HepG2 (cell line): ENCODE measurements around the gene ABHD2. TPM values are rescaled to one million over a fixed set of nuclear protein-coding genes. Genes with fewer than 3 reads are reported as not detected.

Experiments
- CREM ChIP-seq, 2 experiments: sonication (generic) in 1 of 2; formaldehyde crosslinking in 1 of 2; IDR thresholded peaks; 2 replicates each; pipeline versions ENCODE4 v1.4.0 to v1.6.1; 2016 to 2020; ENCODE audit warnings: antibody characterized with exemption in 1 of 2, mild to moderate bottlenecking in 1 of 2, missing genetic modification reagents in 1 of 2
- FOSL2 ChIP-seq: sonication (generic); formaldehyde crosslinking; IDR thresholded peaks from 2 replicates; pipeline ENCODE4 v1.4.0; 2020; ENCODE audit warnings: missing genetic modification reagents
- HDAC2 ChIP-seq: sonication (generic); formaldehyde crosslinking; IDR thresholded peaks from 2 replicates; pipeline ENCODE4 v1.4.0; 2020; ENCODE audit warnings: missing genetic modification reagents
- HHEX ChIP-seq: IDR thresholded peaks from 2 replicates; pipeline ENCODE4 v1.6.1; 2016; ENCODE audit warnings: control low read depth
- HNF4A ChIP-seq: sonication (generic); formaldehyde crosslinking; IDR thresholded peaks from 2 replicates; pipeline ENCODE4 v1.4.0; 2020; ENCODE audit warnings: missing genetic modification reagents
- ISL2 ChIP-seq: sonication (generic); formaldehyde crosslinking; IDR thresholded peaks from 2 replicates; pipeline ENCODE4 v1.5.0; 2020; ENCODE audit warnings: missing genetic modification reagents
- KLF12 ChIP-seq: sonication (generic); formaldehyde crosslinking; IDR thresholded peaks from 2 replicates; pipeline ENCODE4 v1.4.0; 2020; ENCODE audit warnings: missing genetic modification reagents, borderline replicate concordance
- KMT2B ChIP-seq: IDR thresholded peaks from 2 replicates; pipeline ENCODE4 v1.6.1; 2016; ENCODE audit warnings: missing genetic modification reagents, missing compliant biosample characterization
- LCORL ChIP-seq, 2 experiments: fragments of 450-650 bp in 1 of 2; sonication (generic) in 1 of 2; formaldehyde crosslinking in 1 of 2; IDR thresholded peaks; 2 replicates each; pipeline versions ENCODE4 v1.5.0 to v1.6.1; 2017 to 2020; ENCODE audit warnings: antibody characterized with exemption in 1 of 2, missing genetic modification reagents in 1 of 2
- PAF1 ChIP-seq: IDR thresholded peaks from 2 replicates; pipeline ENCODE4 v1.6.1; 2016; ENCODE audit warnings: missing genetic modification reagents, missing compliant biosample characterization
- RAD21 ChIP-seq: fragments of 450-650 bp; formaldehyde crosslinking; IDR thresholded peaks from 2 replicates; pipeline ENCODE4 v1.5.0; 2020; ENCODE audit warnings: mild to moderate bottlenecking
- SP5 ChIP-seq: IDR thresholded peaks from 2 replicates; pipeline ENCODE4 v1.6.1; 2016; ENCODE audit warnings: low read depth, borderline replicate concordance
- TEAD3 ChIP-seq: optimal IDR thresholded peaks from 2 replicates; pipeline ENCODE3; 2016; ENCODE audit warnings: borderline replicate concordance
- YY1 ChIP-seq: IDR thresholded peaks from 2 replicates; pipeline ENCODE4 v1.6.1; 2011; ENCODE audit warnings: low read length, low read depth, moderate library complexity, mild to moderate bottlenecking; ENCODE audit not compliant: insufficient read depth, insufficient replicate concordance
- ZBTB38 ChIP-seq: sonication (generic); formaldehyde crosslinking; IDR thresholded peaks from 2 replicates; pipeline ENCODE4 v1.5.1; 2020; ENCODE audit warnings: mild to moderate bottlenecking, missing genetic modification reagents
- ZNF563 ChIP-seq: sonication (generic); formaldehyde crosslinking; IDR thresholded peaks from 2 replicates; pipeline ENCODE4 v1.8.0; 2022; ENCODE audit warnings: mild to moderate bottlenecking, moderate library complexity, missing genetic modification reagents
- ZSCAN29 ChIP-seq: sonication (generic); formaldehyde crosslinking; conservative IDR thresholded peaks from 2 replicates; pipeline ENCODE4 v1.4.0; 2020; ENCODE audit warnings: mild to moderate bottlenecking, missing genetic modification reagents
- polyA plus RNA-seq, 8 experiments: library from polyadenylated mRNA; depleted of rRNA in 3 of 8; stranded (reverse) in 7 of 8; unstranded in 1 of 8; fragments of >200 nt; fragmentation: Illumina TruSeq in 4 of 8; extraction: Trizol in 4 of 8; gene quantifications; 2 replicates each; pipeline versions ENCODE4 v1.2.1 to v1.2.3, GENCODE V29; 2011 to 2016; ENCODE audit warnings: low read depth in 4 of 8, missing spikeins in 1 of 8, mixed read lengths in 1 of 8; ENCODE audit not compliant: insufficient read depth in 1 of 8
- total RNA-seq, 5 experiments: library from RNA; depleted of rRNA; stranded (reverse); fragments of >200 nt; fragmentation: Illumina TruSeq; extraction: Trizol; gene quantifications; 2 replicates each; pipeline ENCODE4 v1.2.3, GENCODE V29; 2016; ENCODE audit warnings: low read depth in 1 of 5
- TF ChIP-seq, protein P1 (sequence below), 2 experiments: fragments of 450-650 bp in 1 of 2; sonication (generic) in 1 of 2; formaldehyde crosslinking; IDR thresholded peaks; 2 replicates each; pipeline versions ENCODE4 v1.5.0 to v1.8.0; 2020 to 2022; ENCODE audit warnings: mild to moderate bottlenecking in 1 of 2, missing genetic modification reagents in 1 of 2
- TF ChIP-seq, protein P2 (sequence below), 2 experiments: sonication (generic) in 1 of 2; formaldehyde crosslinking in 1 of 2; IDR thresholded peaks; 2 replicates each; pipeline versions ENCODE4 v1.4.0 to v1.6.1; 2018 to 2020; ENCODE audit warnings: missing genetic modification reagents in 2 of 2, borderline replicate concordance in 1 of 2, low read depth in 1 of 2, mild to moderate bottlenecking in 1 of 2, missing biosample characterization in 1 of 2
- TF ChIP-seq, protein P3 (sequence below): sonication (generic); formaldehyde crosslinking; IDR thresholded peaks from 2 replicates; pipeline ENCODE4 v1.5.0; 2020; ENCODE audit warnings: missing genetic modification reagents
- TF ChIP-seq, protein P4 (sequence below): sonication (generic); formaldehyde crosslinking; IDR thresholded peaks from 2 replicates; pipeline ENCODE4 v1.4.0; 2020; ENCODE audit warnings: mild to moderate bottlenecking, low read depth, missing genetic modification reagents

The ABHD2 gene
- total and polyA plus RNA-seq, 2 of the 13 experiments (the other 11 are each of a cell fraction or from before 2014, with no cell fraction given): 14.8 to 22.4 TPM

DNA sequence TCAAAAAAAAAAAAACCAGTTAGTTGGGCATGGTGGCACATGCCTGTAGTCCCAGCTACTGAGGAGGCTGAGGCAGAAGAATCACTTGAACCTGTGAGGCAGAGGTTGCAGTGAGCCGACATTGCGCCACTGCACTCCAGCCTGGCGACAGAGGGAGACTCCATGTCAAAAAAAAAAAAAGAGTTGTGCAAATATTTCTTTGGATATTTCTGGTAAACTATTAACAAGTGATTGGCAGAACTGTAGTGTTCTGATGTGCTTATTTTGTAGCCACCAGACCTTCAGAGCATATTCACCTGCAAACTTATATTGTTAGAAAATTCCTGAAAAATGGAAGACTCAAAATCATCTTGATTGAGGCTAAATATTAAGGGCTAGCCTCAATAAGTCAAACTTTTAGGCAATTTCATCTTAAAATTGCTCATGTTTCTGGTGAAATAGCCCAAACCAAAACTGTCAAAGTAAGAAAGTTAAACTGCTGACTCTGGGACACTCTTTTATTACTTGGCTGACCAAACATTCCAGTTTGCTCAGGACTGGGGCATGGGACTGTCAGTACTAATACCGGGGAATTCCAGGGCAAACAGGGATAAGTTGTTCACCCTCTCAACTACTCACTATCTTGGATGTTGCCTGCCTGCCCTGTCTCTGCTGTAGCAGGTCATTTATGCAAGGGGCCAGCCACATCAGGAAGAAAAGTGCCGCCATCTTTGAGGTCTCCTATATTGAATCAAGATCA, 37.0 kb downstream of the ABHD2 start (continued):
- TF ChIP-seq YY1 (peak; percentile 75), TEAD3 (peak; percentile 94), SP5 (CRISPR knock-in tag) (peak; percentile 26; the same call in 1 of the 2 replicates), CREM (IDR thresholded peaks at IDR 0.05) (peak; percentile 61), CREM (CRISPR knock-in tag; IDR thresholded peaks at IDR 0.05) (no peak), ZNF563 (CRISPR knock-in tag) (no peak), ZBTB38 (CRISPR knock-in tag) (0 out of 2 replicates have a peak, but pooled peaks have one; percentile 8), HDAC2 (CRISPR knock-in tag) (0 out of 2 replicates have a peak, but pooled peaks have one; percentile 28), RAD21 (no peak), FOSL2 (peak; percentile 55), HNF4A (peak; percentile 38), KLF12 (CRISPR knock-in tag) (no peak), PAF1 (no peak), KMT2B (CRISPR knock-in tag) (no peak), HHEX (0 out of 2 replicates have a peak, but pooled peaks have one; percentile 51), LCORL (IDR thresholded peaks at IDR 0.05) (no peak), LCORL (CRISPR knock-in tag; IDR thresholded peaks at IDR 0.05) (peak; percentile 89), ZSCAN29 (CRISPR knock-in tag) (0 out of 2 replicates have a peak, but pooled peaks have one; percentile 21), ISL2 (peak; percentile 56; the same call in 1 of the 2 replicates)
- TF ChIP-seq, protein P1, sequence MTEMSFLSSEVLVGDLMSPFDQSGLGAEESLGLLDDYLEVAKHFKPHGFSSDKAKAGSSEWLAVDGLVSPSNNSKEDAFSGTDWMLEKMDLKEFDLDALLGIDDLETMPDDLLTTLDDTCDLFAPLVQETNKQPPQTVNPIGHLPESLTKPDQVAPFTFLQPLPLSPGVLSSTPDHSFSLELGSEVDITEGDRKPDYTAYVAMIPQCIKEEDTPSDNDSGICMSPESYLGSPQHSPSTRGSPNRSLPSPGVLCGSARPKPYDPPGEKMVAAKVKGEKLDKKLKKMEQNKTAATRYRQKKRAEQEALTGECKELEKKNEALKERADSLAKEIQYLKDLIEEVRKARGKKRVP (CRISPR knock-in tag; IDR thresholded peaks at IDR 0.05): 0 out of 4 replicates have a peak, but pooled peaks of 1 of the 2 experiments have one; percentile 34
- TF ChIP-seq, protein P2, sequence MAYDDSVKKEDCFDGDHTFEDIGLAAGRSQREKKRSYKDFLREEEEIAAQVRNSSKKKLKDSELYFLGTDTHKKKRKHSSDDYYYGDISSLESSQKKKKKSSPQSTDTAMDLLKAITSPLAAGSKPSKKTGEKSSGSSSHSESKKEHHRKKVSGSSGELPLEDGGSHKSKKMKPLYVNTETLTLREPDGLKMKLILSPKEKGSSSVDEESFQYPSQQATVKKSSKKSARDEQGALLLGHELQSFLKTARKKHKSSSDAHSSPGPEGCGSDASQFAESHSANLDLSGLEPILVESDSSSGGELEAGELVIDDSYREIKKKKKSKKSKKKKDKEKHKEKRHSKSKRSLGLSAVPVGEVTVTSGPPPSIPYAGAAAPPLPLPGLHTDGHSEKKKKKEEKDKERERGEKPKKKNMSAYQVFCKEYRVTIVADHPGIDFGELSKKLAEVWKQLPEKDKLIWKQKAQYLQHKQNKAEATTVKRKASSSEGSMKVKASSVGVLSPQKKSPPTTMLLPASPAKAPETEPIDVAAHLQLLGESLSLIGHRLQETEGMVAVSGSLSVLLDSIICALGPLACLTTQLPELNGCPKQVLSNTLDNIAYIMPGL (CRISPR knock-in tag; IDR thresholded peaks at IDR 0.05; ENCODE audit: borderline replicate concordance in 1 of 2, low read depth in 1 of 2): 0 out of 4 replicates have a peak, but pooled peaks of 1 of the 2 experiments have one; percentile 26
- TF ChIP-seq, protein P3, sequence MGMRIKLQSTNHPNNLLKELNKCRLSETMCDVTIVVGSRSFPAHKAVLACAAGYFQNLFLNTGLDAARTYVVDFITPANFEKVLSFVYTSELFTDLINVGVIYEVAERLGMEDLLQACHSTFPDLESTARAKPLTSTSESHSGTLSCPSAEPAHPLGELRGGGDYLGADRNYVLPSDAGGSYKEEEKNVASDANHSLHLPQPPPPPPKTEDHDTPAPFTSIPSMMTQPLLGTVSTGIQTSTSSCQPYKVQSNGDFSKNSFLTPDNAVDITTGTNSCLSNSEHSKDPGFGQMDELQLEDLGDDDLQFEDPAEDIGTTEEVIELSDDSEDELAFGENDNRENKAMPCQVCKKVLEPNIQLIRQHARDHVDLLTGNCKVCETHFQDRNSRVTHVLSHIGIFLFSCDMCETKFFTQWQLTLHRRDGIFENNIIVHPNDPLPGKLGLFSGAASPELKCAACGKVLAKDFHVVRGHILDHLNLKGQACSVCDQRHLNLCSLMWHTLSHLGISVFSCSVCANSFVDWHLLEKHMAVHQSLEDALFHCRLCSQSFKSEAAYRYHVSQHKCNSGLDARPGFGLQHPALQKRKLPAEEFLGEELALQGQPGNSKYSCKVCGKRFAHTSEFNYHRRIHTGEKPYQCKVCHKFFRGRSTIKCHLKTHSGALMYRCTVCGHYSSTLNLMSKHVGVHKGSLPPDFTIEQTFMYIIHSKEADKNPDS (CRISPR knock-in tag): 0 out of 2 replicates have a peak, but pooled peaks have one; percentile 82
- TF ChIP-seq, protein P4, sequence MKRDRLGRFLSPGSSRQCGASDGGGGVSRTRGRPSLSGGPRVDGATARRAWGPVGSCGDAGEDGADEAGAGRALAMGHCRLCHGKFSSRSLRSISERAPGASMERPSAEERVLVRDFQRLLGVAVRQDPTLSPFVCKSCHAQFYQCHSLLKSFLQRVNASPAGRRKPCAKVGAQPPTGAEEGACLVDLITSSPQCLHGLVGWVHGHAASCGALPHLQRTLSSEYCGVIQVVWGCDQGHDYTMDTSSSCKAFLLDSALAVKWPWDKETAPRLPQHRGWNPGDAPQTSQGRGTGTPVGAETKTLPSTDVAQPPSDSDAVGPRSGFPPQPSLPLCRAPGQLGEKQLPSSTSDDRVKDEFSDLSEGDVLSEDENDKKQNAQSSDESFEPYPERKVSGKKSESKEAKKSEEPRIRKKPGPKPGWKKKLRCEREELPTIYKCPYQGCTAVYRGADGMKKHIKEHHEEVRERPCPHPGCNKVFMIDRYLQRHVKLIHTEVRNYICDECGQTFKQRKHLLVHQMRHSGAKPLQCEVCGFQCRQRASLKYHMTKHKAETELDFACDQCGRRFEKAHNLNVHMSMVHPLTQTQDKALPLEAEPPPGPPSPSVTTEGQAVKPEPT (CRISPR knock-in tag): no peak
